CD4-positive, alpha-beta memory T cell (primary cell): ENCODE data around the gene TPM1. TPM values are rescaled to one million over a fixed set of nuclear protein-coding genes. Genes with fewer than 3 reads are reported as not detected.

ENCODE experiments used
- CTCF ChIA-PET: fragments of 350-600 bp; sonication (Branson Sonifier 250); formaldehyde crosslinking; loops from one replicate; lab custom pipeline; 2021; ENCODE audit warnings: inconsistent platforms; ENCODE audit not compliant: partially characterized antibody; lab: Charles Lee
- POLR2A ChIA-PET: fragments of 350-600 bp; sonication (Branson Sonifier 250); formaldehyde crosslinking; loops from one replicate; lab custom pipeline; 2021; ENCODE audit not compliant: partially characterized antibody; lab: Charles Lee
- DNase-seq, 5 donors: peaks; one replicate each; pipeline versions ENCODE4 v3.0.0 to v3.0.0-alpha.2; 2020 to 2022; ENCODE audit warnings: mixed read lengths in 1 of 5
- H3K27ac ChIP-seq: one replicate; pipeline ENCODE4 v1.7.0; 2013; ENCODE audit warnings: low read depth, low read length
- H3K27me3 ChIP-seq: 2 replicates; pipeline ENCODE4 v1.7.0; 2013; ENCODE audit warnings: mild to moderate bottlenecking, low read length, moderate library complexity; ENCODE audit not compliant: insufficient read depth
- H3K36me3 ChIP-seq: 2 replicates; pipeline ENCODE4 v1.7.0; 2013; ENCODE audit warnings: mild to moderate bottlenecking, low read length, moderate library complexity; ENCODE audit not compliant: insufficient read depth
- H3K4me1 ChIP-seq: 2 replicates; pipeline ENCODE4 v1.7.0; 2013; ENCODE audit warnings: mild to moderate bottlenecking, low read length, moderate library complexity; ENCODE audit not compliant: insufficient read depth
- H3K4me3 ChIP-seq, 2 donors: one replicate each; pipeline ENCODE4 v1.7.0; 2013; ENCODE audit warnings: low read length in 2 of 2, mild to moderate bottlenecking in 1 of 2
- H3K9me3 ChIP-seq, 2 donors: one replicate each; pipeline ENCODE4 v1.7.0; 2013; ENCODE audit warnings: low read length in 2 of 2, control low read depth in 1 of 2; ENCODE audit not compliant: control insufficient read depth in 1 of 2
- H3K27ac Mint-ChIP-seq, 7 donors: one replicate each; pipeline ENCODE4 v1.8.0; 2020 to 2021; ENCODE audit warnings: mixed read lengths in 7 of 7, mild to moderate bottlenecking in 6 of 7, inconsistent platforms in 3 of 7, moderate library complexity in 3 of 7
- H3K27me3 Mint-ChIP-seq, 2 donors: one replicate each; pipeline ENCODE4 v1.8.0; 2020 to 2021; ENCODE audit warnings: mixed read lengths in 2 of 2
- H3K36me3 Mint-ChIP-seq, 2 donors: one replicate each; pipeline ENCODE4 v1.8.0; 2020 to 2021; ENCODE audit warnings: mixed read lengths in 2 of 2, inconsistent platforms in 1 of 2, mild to moderate bottlenecking in 1 of 2
- H3K4me1 Mint-ChIP-seq, 4 donors: one replicate each; pipeline ENCODE4 v1.8.0; 2020 to 2021; ENCODE audit warnings: mixed read lengths in 4 of 4, mild to moderate bottlenecking in 1 of 4
- H3K4me3 Mint-ChIP-seq, 8 donors: one replicate each; pipeline ENCODE4 v1.8.0; 2020 to 2021; ENCODE audit warnings: mixed read lengths in 8 of 8, mild to moderate bottlenecking in 7 of 8, moderate library complexity in 6 of 8, inconsistent platforms in 3 of 8
- H3K9me3 Mint-ChIP-seq, 8 donors: one replicate each; pipeline ENCODE4 v1.8.0; 2020 to 2021; ENCODE audit warnings: mixed read lengths in 8 of 8, mild to moderate bottlenecking in 5 of 8, inconsistent platforms in 3 of 8, moderate library complexity in 1 of 8
- intact Hi-C: fragments of 100-400 bp; cut with micrococcal nuclease; formaldehyde crosslinking; loops from one replicate; pipeline ENCODE4 v1.15.1; 2023
- polyA plus RNA-seq, 2 donors: library from polyadenylated mRNA; unstranded; fragments of 300-500 nt; fragmentation: Illumina TruSeq; gene quantifications; one replicate each; pipeline ENCODE4 v1.2.3, GENCODE V29; 2021
- total RNA-seq, 2 experiments: library from RNA; stranded (reverse); gene quantifications; one replicate each; pipeline ENCODE4 v1.2.3, GENCODE V29; 2021

Gene TPM1
- total and polyA plus RNA-seq, 4 experiments from 2014 or later = 8.5 to 29.4 (median 18.4) TPM

DNA sequence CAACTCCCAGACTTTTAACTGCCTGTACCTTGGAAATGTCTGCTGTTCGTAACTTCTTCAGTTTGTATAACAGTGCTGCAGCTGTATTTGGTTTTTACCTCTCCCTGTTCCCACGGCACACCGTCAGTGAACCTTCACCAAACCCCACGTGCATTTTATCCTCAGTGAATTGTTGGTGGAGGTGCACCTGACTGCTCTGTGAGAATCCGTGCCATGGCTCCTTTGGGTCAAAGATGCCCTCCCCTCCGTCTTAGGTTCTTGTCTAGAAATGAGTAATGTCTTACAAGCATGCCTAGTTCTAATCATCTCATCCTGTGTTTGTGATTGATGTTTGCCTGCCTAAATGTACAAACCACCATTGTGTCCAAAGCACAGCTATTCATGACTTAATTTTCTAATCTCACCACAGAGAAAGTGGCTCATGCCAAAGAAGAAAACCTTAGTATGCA is 28.2 kb downstream of the TPM1 start:
- no peaks in the 10 kb centered on the region for H3K27me3 Mint-ChIP-seq
- H3K27ac Mint-ChIP-seq = peak overlapping the region in 1 of 7 donors; percentile 34
- ChIA-PET CTCF (interaction anchor here (0.9 kb wide), 1 partner anchor 23 kb away, joined by 3 read pairs; no protein-coding TSS in a partner anchor), POLR2A (no interaction called here)
- H3K4me3 Mint-ChIP-seq = no peak overlapping the region
- no peak for DNase-seq
- Histone ChIP-seq H3K27ac (no peak overlapping the region), H3K4me3 (no peak overlapping the region), H3K9me3 (no peaks in the 10 kb centered on the region), H3K4me1 (no peaks in the 10 kb centered on the region), H3K36me3 (no peaks in the 10 kb centered on the region), H3K27me3 (no peaks in the 10 kb centered on the region)
- H3K4me1 Mint-ChIP-seq = peaks cover 0 to 3% (median 0%) of the 10 kb centered on the region in 4 donors
- peaks cover 20 to 25% of the 10 kb centered on the region in 2 donors for H3K36me3 Mint-ChIP-seq
- peaks cover 0 to 2% (median 0%) of the 10 kb centered on the region in 8 donors for H3K9me3 Mint-ChIP-seq
- intact Hi-C loops = no loop called here

- H3K27me3 Mint-ChIP-seq = no peaks in the 10 kb centered on the region
- H3K4me3 Mint-ChIP-seq = no peak overlapping the region
- no peaks in the 10 kb centered on the region for H3K36me3 ChIP-seq
- peaks cover 0 to 2% (median 0%) of the 10 kb centered on the region in 8 donors for H3K9me3 Mint-ChIP-seq
- CTCF ChIA-PET = interaction anchor here (0.9 kb wide), 1 partner anchor 24 kb away, joined by 3 read pairs; no protein-coding TSS in a partner anchor
- H3K27ac Mint-ChIP-seq = no peak overlapping the region
- POLR2A ChIA-PET = no interaction called here
- no peaks in the 10 kb centered on the region for H3K4me1 ChIP-seq
- no peaks in the 10 kb centered on the region for H3K9me3 ChIP-seq
- DNase-seq = no peak
- H3K36me3 Mint-ChIP-seq = peaks cover 15 to 20% of the 10 kb centered on the region in 2 donors
- no peaks in the 10 kb centered on the region for H3K27me3 ChIP-seq
- intact Hi-C loops = no loop called here
- peaks cover 0 to 6% (median 0%) of the 10 kb centered on the region in 4 donors for H3K4me1 Mint-ChIP-seq
- no peak overlapping the region for H3K27ac ChIP-seq
- H3K4me3 ChIP-seq = no peak overlapping the region
Observed at GRCh38 chr15:63071288-63071909, 28.9 kb downstream of the TPM1 start.

DNA sequence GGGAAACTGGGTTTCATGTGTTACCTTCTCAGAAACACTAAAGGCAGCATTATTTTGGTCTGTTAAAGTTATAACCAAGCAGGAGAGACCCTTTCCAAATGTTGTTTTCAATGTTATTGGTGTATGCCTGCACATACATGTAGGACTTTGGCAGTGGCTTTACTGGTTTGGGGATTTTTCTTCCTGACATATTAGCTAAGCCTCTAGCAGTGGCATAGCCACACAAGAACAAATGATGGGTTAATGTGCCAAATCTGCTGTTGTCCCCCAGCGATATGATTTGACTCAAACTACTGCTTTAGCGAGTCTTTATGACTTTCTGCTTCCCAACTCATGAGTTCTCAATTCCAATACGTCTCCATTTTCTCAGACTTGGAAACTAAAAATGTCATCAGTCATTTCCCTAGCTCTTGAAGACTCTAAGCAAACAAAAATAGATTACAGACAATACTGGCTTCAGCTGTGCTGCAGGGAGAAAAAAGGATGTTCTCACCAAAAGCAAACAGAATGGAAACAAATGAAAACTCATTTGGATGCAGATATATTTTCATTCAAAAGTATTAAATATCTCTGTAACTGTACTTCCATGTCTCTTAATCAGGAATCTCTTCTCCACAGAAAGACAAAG is 29.6 kb downstream of the TPM1 start:
- Mint-ChIP-seq H3K36me3 (peaks cover 13 to 16% of the 10 kb centered on the region in 2 donors), H3K27me3 (peaks cover 0 to 3% of the 10 kb centered on the region in 2 donors), H3K9me3 (peaks cover 0 to 2% (median 0%) of the 10 kb centered on the region in 8 donors), H3K27ac (peak overlapping the region in 1 of 7 donors; percentile 86), H3K4me3 (no peak overlapping the region), H3K4me1 (peaks cover 0 to 6% (median under 1%) of the 10 kb centered on the region in 4 donors)
- H3K27me3 ChIP-seq = no peaks in the 10 kb centered on the region
- intact Hi-C loops = no loop called here
- CTCF ChIA-PET = interaction anchor here (1.8 kb wide), 1 partner anchor 24 kb away, joined by 14 read pairs; no protein-coding TSS in a partner anchor
- H3K9me3 ChIP-seq = no peaks in the 10 kb centered on the region
- H3K4me1 ChIP-seq = no peaks in the 10 kb centered on the region
- POLR2A ChIA-PET = no interaction called here
- no peaks in the 10 kb centered on the region for H3K36me3 ChIP-seq
- H3K27ac ChIP-seq = no peak overlapping the region
- DNase-seq = no peak
- H3K4me3 ChIP-seq = no peak overlapping the region

DNA sequence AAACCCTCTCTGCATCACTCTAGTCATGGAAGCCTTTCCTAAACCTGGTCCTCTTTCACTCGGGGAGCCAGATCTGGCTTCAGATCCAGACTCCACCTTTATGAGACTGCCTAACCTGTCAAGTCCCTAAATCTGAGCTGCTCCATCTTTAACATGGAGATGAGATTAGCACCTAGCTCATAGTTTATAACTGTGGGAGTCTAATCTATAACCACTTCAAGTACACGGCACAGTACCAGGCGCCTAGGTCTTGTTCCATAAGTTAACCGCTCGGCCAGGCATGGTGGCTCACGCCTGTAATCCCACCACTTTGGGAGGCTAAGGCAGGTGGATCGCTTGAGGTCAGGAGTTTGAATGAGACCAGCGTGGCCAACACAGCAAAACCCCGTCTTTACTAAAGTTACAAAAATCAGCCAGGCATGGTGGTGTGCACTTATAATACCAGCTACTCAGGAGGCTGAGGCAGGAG is 30.3 kb downstream of the TPM1 start:
- no peaks in the 10 kb centered on the region for H3K9me3 ChIP-seq
- no peak for DNase-seq
- Mint-ChIP-seq H3K9me3 (peaks cover 0 to 2% (median 0%) of the 10 kb centered on the region in 8 donors), H3K36me3 (peaks cover 13 to 16% of the 10 kb centered on the region in 2 donors), H3K4me3 (no peak overlapping the region), H3K27ac (peak overlapping the region in 1 of 7 donors; percentile 86), H3K4me1 (peaks cover 0 to 6% (median under 1%) of the 10 kb centered on the region in 4 donors), H3K27me3 (peaks cover 0 to 5% of the 10 kb centered on the region in 2 donors)
- H3K27me3 ChIP-seq = peaks cover 1% of the 10 kb centered on the region
- no peak overlapping the region for H3K27ac ChIP-seq
- intact Hi-C loops = no loop called here
- no peaks in the 10 kb centered on the region for H3K36me3 ChIP-seq
- ChIA-PET CTCF (interaction anchor here (1.8 kb wide), 1 partner anchor 25 kb away, joined by 14 read pairs; no protein-coding TSS in a partner anchor), POLR2A (no interaction called here)
- H3K4me1 ChIP-seq = no peaks in the 10 kb centered on the region
- no peak overlapping the region for H3K4me3 ChIP-seq

- peak overlapping the region in 1 of 7 donors; percentile 85 for H3K27ac Mint-ChIP-seq
- Histone ChIP-seq H3K9me3 (no peaks in the 10 kb centered on the region), H3K4me3 (no peak overlapping the region), H3K27ac (no peak overlapping the region), H3K36me3 (no peaks in the 10 kb centered on the region), H3K4me1 (no peaks in the 10 kb centered on the region), H3K27me3 (peaks cover 7% of the 10 kb centered on the region)
- DNase-seq = no peak
- POLR2A ChIA-PET = no interaction called here
- H3K4me3 Mint-ChIP-seq = no peak overlapping the region
- intact Hi-C loops = no loop called here
- H3K9me3 Mint-ChIP-seq = peaks cover 0 to 2% (median 0%) of the 10 kb centered on the region in 8 donors
- H3K27me3 Mint-ChIP-seq = peaks cover 0 to 5% of the 10 kb centered on the region in 2 donors
- CTCF ChIA-PET = interaction anchor here (1.8 kb wide), 1 partner anchor 25 kb away, joined by 14 read pairs; no protein-coding TSS in a partner anchor
- H3K36me3 Mint-ChIP-seq = peaks cover 7 to 12% of the 10 kb centered on the region in 2 donors
- peaks cover 0 to 6% (median under 1%) of the 10 kb centered on the region in 4 donors for H3K4me1 Mint-ChIP-seq
Observed at GRCh38 chr15:63073497-63074172, 31.1 kb downstream of the TPM1 start.

- intact Hi-C loops = no loop called here
- H3K9me3 Mint-ChIP-seq = peaks cover 0 to 2% (median 0%) of the 10 kb centered on the region in 8 donors
- Histone ChIP-seq H3K27me3 (peaks cover 7% of the 10 kb centered on the region), H3K36me3 (no peaks in the 10 kb centered on the region), H3K9me3 (no peaks in the 10 kb centered on the region), H3K27ac (no peak overlapping the region), H3K4me1 (no peaks in the 10 kb centered on the region), H3K4me3 (no peak overlapping the region)
- peaks cover 4 to 8% of the 10 kb centered on the region in 2 donors for H3K27me3 Mint-ChIP-seq
- CTCF ChIA-PET = no interaction called here
- POLR2A ChIA-PET = no interaction called here
- no peak overlapping the region for H3K4me3 Mint-ChIP-seq
- H3K36me3 Mint-ChIP-seq = peaks cover 7 to 12% of the 10 kb centered on the region in 2 donors
- H3K4me1 Mint-ChIP-seq = peaks cover 0 to 6% (median under 1%) of the 10 kb centered on the region in 4 donors
- DNase-seq = no peak
- H3K27ac Mint-ChIP-seq = peak overlapping the region in 2 of 7 donors; percentile 12 to 62
Observed at GRCh38 chr15:63075015-63075983, 32.8 kb downstream of the TPM1 start.
